Heart left ventricle (tissue), 13 donors: ENCODE results near the gene RFESD.

Experiments
- CTCF ChIP-seq, 12 donors: fragments of 200-600 bp; sonication (generic) in 4 of 12; IDR thresholded peaks; one replicate each; pipeline versions ENCODE4 v1.5.0 to v1.8.0; 2018 to 2022; ENCODE audit warnings: antibody characterized with exemption in 12 of 12, mild to moderate bottlenecking in 5 of 12
- POLR2A ChIP-seq, 2 donors: fragments of 450-650 bp; IDR thresholded peaks; one replicate each; pipeline ENCODE4 v1.6.1; 2017; ENCODE audit warnings: antibody characterized with exemption in 2 of 2, mild to moderate bottlenecking in 2 of 2, moderate library complexity in 2 of 2
- donor health status: ischemic (EF 13 %, LVEDD 7.1; RV severe dilation, severe dysfunction).
- donor health status: DM: no; HTN: yes; CAD: no.
- donor health status: DM: no; HTN: no; CAD: no.
- donor health status: ischemic (EF 25% LVEDD 6.9; RV normal size, moderate dysfunction).
- donor health status: ischemic (EF 25% LVEDD 5.7; RV mildly dilated, moderate dysfunction).
- donor health status: ischemic (EF 35%, LVEDD 5.7; RV mildly dilated, moderate dysfunction).
- donor health status: nonischemic (EF 11% LVEDD 7.7; RV severe dilation, severe dysfunction).
- donor health status: DM: yes; HTN: yes; CAD: no.
- donor health status: PGD.
- donor health status: ischemic (EF 29% LVEDD 5.4; RV normal size, mild dysfunction).
- donor health status: nonischemic (EF 23%, LVEDD 6.1; RV moderate dilation, normal function).

GRCh38 chr5:95649842-95650620 lies 3.5 kb downstream of the RFESD start:
- TF ChIP-seq CTCF (IDR thresholded peaks at IDR 0.05) (no peak), POLR2A (IDR thresholded peaks at IDR 0.05) (no peak)
